ENCODE data around the gene ADSL. TPM values are rescaled to one million over a fixed set of nuclear protein-coding genes. Genes with fewer than 3 reads are reported as not detected.

Gene ADSL
- total RNA-seq, 4 donors from 2014 or later: 49.0 to 69.4 (median 60.1) TPM

DNA sequence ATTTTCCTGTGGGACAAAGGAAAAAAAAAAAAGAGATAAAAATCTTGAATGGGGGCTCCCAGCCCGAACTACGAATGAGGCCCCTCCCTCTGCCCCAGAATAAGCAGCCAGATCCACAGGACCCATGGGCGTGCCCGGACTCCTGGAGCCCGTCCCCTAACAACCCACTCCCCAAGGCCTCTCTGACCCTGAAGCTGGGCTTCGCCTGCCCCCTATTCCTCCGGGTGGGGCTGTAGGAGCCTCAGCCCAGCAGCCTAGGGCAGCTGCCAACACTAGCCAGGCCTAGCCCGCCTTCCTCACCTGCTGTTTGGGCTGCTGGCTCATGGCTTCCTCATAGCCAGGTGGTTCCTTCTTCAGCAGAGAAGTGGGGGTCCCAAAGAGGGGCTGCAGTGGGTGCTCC is 70.7 kb downstream of the ADSL start:
- TF ChIP-seq CTCF (IDR thresholded peaks at IDR 0.05) (no peak), POLR2A (IDR thresholded peaks at IDR 0.05) (no peak)
- peaks cover 34 to 39% of the 10 kb centered on the region in 2 donors for H3K36me3 ChIP-seq
- 73 to 76% methylated on average over 5 to 8 of the region's 8 CpGs for WGBS, 2 donors
- no peak overlapping the region for H3K4me3 ChIP-seq (replicated peaks in 1 of 3)
- H3K27me3 ChIP-seq: no peaks in the 10 kb centered on the region
- no peaks in the 10 kb centered on the region for H3K9me3 ChIP-seq
- peak overlapping the region; percentile 52 to 74 (median 67) for H3K27ac ChIP-seq
- DNase-seq: no peak
- intact Hi-C loops (cut with DNase I): no loop called here
- H3K4me1 ChIP-seq: peaks cover 12 to 40% of the 10 kb centered on the region in 2 donors

DNA sequence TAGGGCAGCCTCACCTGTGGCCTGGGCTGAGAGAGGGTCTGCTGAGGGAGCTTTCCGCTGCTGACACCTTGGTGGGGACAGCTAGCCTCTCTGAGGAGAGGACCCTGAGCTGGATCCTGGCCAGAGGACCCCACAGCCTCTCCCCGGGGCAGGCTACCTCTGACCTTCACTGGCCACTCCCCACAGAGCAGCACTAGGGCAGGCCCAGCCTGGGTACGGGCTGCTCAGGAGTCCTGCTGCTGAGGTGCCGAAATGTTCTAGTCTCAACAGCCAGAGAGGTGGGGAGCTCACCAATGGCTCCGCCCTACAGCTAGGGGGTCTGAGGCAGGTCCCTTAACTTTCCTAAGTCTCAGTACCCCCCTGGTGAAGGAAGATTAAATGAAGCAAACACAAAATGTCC is 71.6 kb downstream of the ADSL start:
- Histone ChIP-seq H3K27me3 (no peaks in the 10 kb centered on the region), H3K4me3 (replicated peaks in 1 of 3) (no peak overlapping the region), H3K36me3 (peaks cover 41 to 47% of the 10 kb centered on the region in 2 donors), H3K4me1 (peaks cover 12 to 40% of the 10 kb centered on the region in 2 donors), H3K27ac (peak overlapping the region; percentile 52 to 74 (median 67)), H3K9me3 (no peaks in the 10 kb centered on the region)
- no peak for TF ChIP-seq POLR2A (IDR thresholded peaks at IDR 0.05)
- no peak for TF ChIP-seq CTCF (IDR thresholded peaks at IDR 0.05)
- 90 to 100% methylated on average over 2 to 3 of the region's 5 CpGs for WGBS, 2 donors
- intact Hi-C loops (cut with DNase I): no loop called here
- no peak for DNase-seq

- intact Hi-C loops (cut with DNase I): no loop called here
- peaks cover 12 to 40% of the 10 kb centered on the region in 2 donors for H3K4me1 ChIP-seq
- no peak overlapping the region for H3K27ac ChIP-seq
- DNase-seq: no peak
- H3K36me3 ChIP-seq: peaks cover 45 to 54% of the 10 kb centered on the region in 2 donors
- no peaks in the 10 kb centered on the region for H3K9me3 ChIP-seq
- 92 to 94% methylated on average over 26 to 28 of the region's 42 CpGs for WGBS, 2 donors
- TF ChIP-seq CTCF (IDR thresholded peaks at IDR 0.05) (no peak), POLR2A (IDR thresholded peaks at IDR 0.05) (no peak)
- no peaks in the 10 kb centered on the region for H3K27me3 ChIP-seq
- no peak overlapping the region for H3K4me3 ChIP-seq (replicated peaks in 1 of 3)
Measured at GRCh38 chr22:40418366-40419201, 72.3 kb downstream of the ADSL start.

GRCh38 chr22:40419718-40420117 is 73.4 kb downstream of the ADSL start:
- DNase-seq: no peak

More at GRCh38 chr22:40419718-40420117, 73.4 kb downstream of the ADSL start:
- Histone ChIP-seq H3K36me3 (peaks cover 45 to 57% of the 10 kb centered on the region in 2 donors), H3K4me3 (replicated peaks in 1 of 3) (no peak overlapping the region), H3K27me3 (no peaks in the 10 kb centered on the region), H3K4me1 (peaks cover 12 to 29% of the 10 kb centered on the region in 2 donors), H3K9me3 (no peaks in the 10 kb centered on the region), H3K27ac (no peak overlapping the region)
- 97% methylated on average over 6 to 8 of the region's 8 CpGs for WGBS, 2 donors
- intact Hi-C loops (cut with DNase I): no loop called here
- TF ChIP-seq CTCF (IDR thresholded peaks at IDR 0.05) (no peak), POLR2A (IDR thresholded peaks at IDR 0.05) (no peak)
